ENCODE results near the gene CD3G. TPM values are rescaled to one million over a fixed set of nuclear protein-coding genes. Genes with fewer than 3 reads are reported as not detected.
"Not testable (repeated sequence)": the region's sequence is repeated elsewhere in the genome, so short reads cannot be mapped to it uniquely, and the experiment has no call there.

The CD3G gene
- total RNA-seq, 4 donors from 2014 or later = 0.33 to 0.51 TPM; not detected in 2

GRCh38 chr11:118401880-118402590 lies 57.9 kb downstream of the CD3G start:
- Histone ChIP-seq H3K36me3 (peaks cover 0 to 17% of the 10 kb centered on the region in 2 donors), H3K4me1 (peaks cover 37 to 46% of the 10 kb centered on the region in 2 donors), H3K4me3 (peak overlapping the region; percentile 77 to 97 (median 86)), H3K9me3 (no peaks in the 10 kb centered on the region), H3K27me3 (no peaks in the 10 kb centered on the region), H3K27ac (peak overlapping the region; percentile 81 to 90 (median 88))
- ATAC-seq (peak; percentile 15 to 39), DNase-seq (no peak)
- TF ChIP-seq POLR2A (IDR thresholded peaks at IDR 0.05) (no peak), CTCF (IDR thresholded peaks at IDR 0.05 in 4 of 5, conservative IDR thresholded peaks at IDR 0.05 in 1 of 5) (no peak)
- intact Hi-C loops (cut with DNase I; ENCODE audit: low total_unique reads) = loop anchor here (1.0 to 5.0 kb wide), 4 partner anchors 34 to 165 kb away; partner anchors contain the start of genes IFT46, KMT2A and UBE4A
- in situ Hi-C loops (cut with MboI; ENCODE audit: low sequenced_read_pairs in 4 of 4) = loop anchor here in 1 of 4 donors (5.0 kb wide), 1 partner anchor 90 kb away; no protein-coding TSS in a partner anchor

- Histone ChIP-seq H3K36me3 (peaks cover 0 to 17% of the 10 kb centered on the region in 2 donors), H3K4me1 (peaks cover 37 to 46% of the 10 kb centered on the region in 2 donors), H3K27ac (peak overlapping the region; percentile 81 to 90 (median 88)), H3K4me3 (peak overlapping the region; percentile 77 to 97 (median 86))
- DNase-seq, ATAC-seq, H3K27me3 ChIP-seq, H3K9me3 ChIP-seq: not testable (repeated sequence)
- in situ Hi-C loops (cut with MboI; ENCODE audit: low sequenced_read_pairs in 4 of 4) = loop anchor here in 1 of 4 donors (5.0 kb wide), 1 partner anchor 90 kb away; no protein-coding TSS in a partner anchor
- intact Hi-C loops (cut with DNase I; ENCODE audit: low total_unique reads) = loop anchor here (5.0 kb wide), 1 partner anchor 165 kb away; the partner anchor contains the start of gene IFT46
Measured at GRCh38 chr11:118402594-118402993, 58.5 kb downstream of the CD3G start.

Other genes with a start within 250 kb of the CD3G start
- 10 to 100 TPM in 1 of 4 donors, 1 to 10 TPM in 3; 3.5 to 16.3 (median 6.5) TPM for gene SCN4B, start 191.5 kb upstream of the CD3G start, total RNA-seq
- 1 to 10 TPM in 1 of 4 donors, under 1 TPM in 2, not detected in 1; 0.10 to 1.9 (median 0.24) TPM for gene SCN2B, start 167.7 kb upstream of the CD3G start, total RNA-seq
- 1 to 10 TPM in 1 of 4 donors, under 1 TPM in 2, not detected in 1; 0.82 to 1.2 (median 0.91) TPM for gene JAML, start 119.3 kb upstream of the CD3G start, total RNA-seq
- gene MPZL3, start 92.0 kb upstream of the CD3G start, total RNA-seq = 1 to 10 TPM in 1 of 4 donors, under 1 TPM in 3; 0.10 to 2.1 (median 0.19) TPM
- gene MPZL2, start 80.0 kb upstream of the CD3G start, total RNA-seq = 1 to 10 TPM; 1.2 to 7.9 (median 3.4) TPM
- gene CD3E, start 39.6 kb upstream of the CD3G start, total RNA-seq = under 1 TPM in 2 of 4 donors, not detected in 2; 0.42 to 0.51 TPM
- 1 to 10 TPM in 1 of 4 donors, under 1 TPM in 2, not detected in 1; 0.35 to 3.0 (median 0.46) TPM for gene CD3D, start 1.6 kb upstream of the CD3G start, total RNA-seq
- gene UBE4A, start 15.3 kb downstream of the CD3G start, total RNA-seq = 10 to 100 TPM; 36.6 to 73.9 (median 41.7) TPM
- gene ATP5MG, start 57.3 kb downstream of the CD3G start, total RNA-seq = 10 to 100 TPM; 46.9 to 90.6 (median 55.4) TPM
- 10 to 100 TPM; 24.3 to 55.6 (median 27.9) TPM for gene KMT2A, start 92.1 kb downstream of the CD3G start, total RNA-seq
- gene TTC36, start 183.1 kb downstream of the CD3G start, total RNA-seq = 1 to 10 TPM in 1 of 4 donors, under 1 TPM in 1, not detected in 2; 0.55 to 3.8 TPM
- 10 to 100 TPM in 2 of 4 donors, 1 to 10 TPM in 2; 2.5 to 36.6 (median 10.7) TPM for gene TMEM25, start 186.8 kb downstream of the CD3G start, total RNA-seq
- 10 to 100 TPM; 14.1 to 25.1 (median 15.4) TPM for gene IFT46, start 221.6 kb downstream of the CD3G start, total RNA-seq
- gene ARCN1, start 228.1 kb downstream of the CD3G start, total RNA-seq = 10 to 100 TPM; 48.7 to 78.7 (median 65.4) TPM